ENCODE measurements around the gene EEF1AKMT4.

- TF ChIP-seq CTCF (IDR thresholded peaks at IDR 0.05), result peak in 2 of 7 experiments; percentile 20 to 40
- TF ChIP-seq POLR2A (IDR thresholded peaks at IDR 0.05), result no peak
These were observed 15.2 kb upstream of the EEF1AKMT4 start for GRCh38 chr3:184234224-184234623.

Data from body of pancreas (tissue), 4 donors.